ENCODE results near the gene UBL5.

GRCh38 chr19:9861503-9861902, 33.8 kb downstream of the UBL5 start:
- TF ChIP-seq FOXA1 (IDR thresholded peaks at IDR 0.05) (no peak), LEF1 (IDR thresholded peaks at IDR 0.05; ENCODE audit: borderline replicate concordance) (no peak), ZNF384 (IDR thresholded peaks at IDR 0.05) (no peak), TARDBP (IDR thresholded peaks at IDR 0.05) (no peak), CTBP1 (IDR thresholded peaks at IDR 0.05; ENCODE audit: borderline replicate concordance) (no peak), SUZ12 (IDR thresholded peaks at IDR 0.05) (no peak), BHLHE40 (IDR thresholded peaks at IDR 0.05; ENCODE audit: borderline replicate concordance) (no peak), PKNOX1 (IDR thresholded peaks at IDR 0.05) (no peak), SP1 (IDR thresholded peaks at IDR 0.05) (no peak), FOXM1 (IDR thresholded peaks at IDR 0.05; ENCODE audit: borderline replicate concordance) (no peak), ARNT (IDR thresholded peaks at IDR 0.05) (no peak), ELF4 (IDR thresholded peaks at IDR 0.05) (no peak), L3MBTL2 (conservative IDR thresholded peaks at IDR 0.05) (no peak), HDGF (IDR thresholded peaks at IDR 0.05; ENCODE audit: borderline replicate concordance) (no peak)

All from HEK293T (cell line).